HG02852 (cell line): ENCODE data around the gene GPC6.
"Not testable (repeated sequence)": the region's sequence is repeated elsewhere in the genome, so short reads cannot be mapped to it uniquely, and the experiment has no call there.

ENCODE experiments used
- ATAC-seq: cut with Tn5 transposase; IDR thresholded peaks from one replicate; pipeline ENCODE4 v1.9.1; 2021; ENCODE audit warnings: mild to moderate bottlenecking, moderate library complexity; ENCODE audit not compliant: unreplicated experiment

GPC6 gene

DNA sequence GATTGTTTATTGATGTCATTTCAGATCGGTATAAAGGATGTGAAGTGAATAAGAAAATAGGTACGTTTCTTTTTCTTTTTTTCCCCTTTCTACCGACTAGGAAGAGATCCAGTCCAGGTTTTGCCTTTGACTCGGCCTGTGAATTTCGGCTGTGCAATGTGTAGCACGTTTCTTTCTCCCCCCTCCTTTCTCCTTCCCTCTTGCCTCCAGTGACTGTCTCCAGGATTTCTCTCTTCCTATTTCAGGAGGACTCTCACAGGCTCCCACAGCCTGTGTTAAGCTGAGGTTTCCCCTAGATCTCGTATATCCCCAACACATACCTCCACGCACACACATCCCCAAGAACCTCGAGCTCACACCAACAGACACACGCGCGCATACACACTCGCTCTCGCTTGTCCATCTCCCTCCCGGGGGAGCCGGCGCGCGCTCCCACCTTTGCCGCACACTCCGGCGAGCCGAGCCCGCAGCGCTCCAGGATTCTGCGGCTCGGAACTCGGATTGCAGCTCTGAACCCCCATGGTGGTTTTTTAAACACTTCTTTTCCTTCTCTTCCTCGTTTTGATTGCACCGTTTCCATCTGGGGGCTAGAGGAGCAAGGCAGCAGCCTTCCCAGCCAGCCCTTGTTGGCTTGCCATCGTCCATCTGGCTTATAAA lies at the start of gene GPC6:
Gene GPC6 (plus strand): TSS at position 185 of the 657 bp plus-strand sequence.
- no peak for ATAC-seq

- no peak for ATAC-seq
These were observed 46.1 kb upstream of the GPC6 start for GRCh38 chr13:93180356-93180969.

- ATAC-seq: no peak
These were observed 44.2 kb upstream of the GPC6 start for GRCh38 chr13:93182406-93182805.

DNA sequence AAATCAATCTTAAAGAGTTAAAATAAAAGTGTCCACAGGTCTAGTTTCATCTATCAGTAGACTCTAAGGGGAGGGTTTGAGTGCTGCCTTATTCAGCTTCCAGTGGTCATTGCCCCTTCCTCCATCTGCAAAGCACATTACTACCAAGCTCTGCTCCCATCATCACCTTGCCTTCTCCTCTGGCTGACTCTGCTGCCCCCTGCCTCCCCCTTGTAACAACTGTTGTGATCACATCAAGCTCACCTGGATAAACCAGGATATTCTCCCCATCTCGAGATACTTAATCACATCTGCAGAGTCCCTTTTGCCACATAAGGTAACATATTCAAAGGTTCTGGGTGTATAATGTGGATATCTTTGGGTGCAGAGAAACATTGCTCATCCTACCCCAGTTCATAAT lies 43.3 kb upstream of the GPC6 start:
- no peak for ATAC-seq

DNA sequence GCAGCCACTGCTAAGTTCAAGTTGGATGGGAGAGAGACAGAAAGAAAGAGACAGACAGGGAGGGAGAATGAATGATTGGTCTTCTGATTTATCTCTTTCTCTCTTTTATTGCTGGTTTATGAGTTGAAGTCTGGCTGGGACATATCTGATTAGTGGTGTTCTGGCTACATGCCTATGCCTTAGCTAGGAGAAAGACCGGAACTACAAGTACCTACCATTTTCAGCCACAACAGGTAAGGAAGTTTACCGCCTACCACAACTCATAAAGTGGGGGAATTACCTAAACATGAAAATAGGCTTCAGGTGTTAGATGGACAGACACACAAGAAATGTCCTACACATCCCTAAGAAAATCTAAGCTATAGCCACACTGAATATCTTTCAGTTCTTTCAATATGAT lies 36.6 kb upstream of the GPC6 start:
- ATAC-seq: no peak

- no peak for ATAC-seq
These were observed 32.9 kb upstream of the GPC6 start for GRCh38 chr13:93193682-93194081.

- ATAC-seq: no peak
These were observed 26.8 kb upstream of the GPC6 start for GRCh38 chr13:93199856-93200255.

- ATAC-seq: no peak
These were observed 26.0 kb upstream of the GPC6 start for GRCh38 chr13:93200626-93201025.

DNA sequence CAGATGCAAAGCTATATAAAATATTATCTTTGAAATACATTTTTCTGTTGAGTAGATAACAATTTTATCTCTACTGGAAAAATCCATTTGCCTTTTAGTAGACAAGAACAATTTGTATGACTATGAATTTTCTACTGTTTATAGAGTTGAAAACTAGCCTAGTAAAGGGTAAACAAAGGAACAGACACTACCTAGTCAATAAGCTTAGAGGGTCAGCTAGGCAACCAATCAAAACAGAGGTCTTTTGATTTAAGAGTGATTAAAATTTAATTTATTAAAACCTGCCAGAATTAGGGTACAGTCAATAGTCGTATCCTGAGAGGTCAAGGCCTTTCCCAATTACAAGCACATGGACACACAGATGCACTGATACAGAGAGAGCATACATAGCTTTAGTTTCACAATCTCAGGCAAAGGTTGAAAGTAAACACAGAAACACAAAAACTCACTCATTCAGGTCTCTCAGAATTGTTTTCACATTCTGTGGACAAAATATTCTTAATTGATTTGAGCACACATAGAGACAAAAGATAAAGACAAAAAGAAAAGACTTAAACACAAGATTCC lies 24.5 kb upstream of the GPC6 start:
- ATAC-seq: no peak

DNA sequence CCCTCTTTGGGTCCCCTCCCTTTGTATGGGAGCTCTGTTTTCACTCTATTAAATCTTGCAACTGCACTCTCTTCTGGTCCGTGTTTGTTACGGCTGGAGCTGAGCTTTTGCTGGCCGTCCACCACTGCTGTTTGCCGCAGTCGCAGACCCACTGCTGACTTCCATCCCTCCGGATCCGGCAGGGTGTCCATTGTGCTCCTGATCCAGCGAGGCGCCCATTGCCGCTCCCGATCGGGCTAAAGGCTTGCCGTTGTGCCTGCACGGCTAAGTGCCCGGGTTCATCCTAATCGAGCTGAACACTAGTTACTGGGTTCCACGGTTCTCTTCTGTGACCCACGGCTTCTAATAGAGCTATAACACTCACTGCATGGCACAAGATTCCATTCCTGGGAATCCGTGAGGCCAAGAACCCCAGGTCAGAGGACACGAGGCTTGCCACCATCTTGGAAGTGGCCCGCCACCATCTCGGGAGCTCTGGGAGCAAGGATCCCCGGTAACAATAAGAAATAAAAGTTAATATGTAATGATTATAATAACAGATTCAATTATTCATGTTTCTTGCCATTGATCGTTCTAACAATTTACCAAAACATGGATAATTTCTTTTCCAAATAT lies 19.7 kb upstream of the GPC6 start:
- ATAC-seq: not testable (repeated sequence)

GRCh38 chr13:93216122-93216521 lies 10.5 kb upstream of the GPC6 start:
- ATAC-seq: no peak

DNA sequence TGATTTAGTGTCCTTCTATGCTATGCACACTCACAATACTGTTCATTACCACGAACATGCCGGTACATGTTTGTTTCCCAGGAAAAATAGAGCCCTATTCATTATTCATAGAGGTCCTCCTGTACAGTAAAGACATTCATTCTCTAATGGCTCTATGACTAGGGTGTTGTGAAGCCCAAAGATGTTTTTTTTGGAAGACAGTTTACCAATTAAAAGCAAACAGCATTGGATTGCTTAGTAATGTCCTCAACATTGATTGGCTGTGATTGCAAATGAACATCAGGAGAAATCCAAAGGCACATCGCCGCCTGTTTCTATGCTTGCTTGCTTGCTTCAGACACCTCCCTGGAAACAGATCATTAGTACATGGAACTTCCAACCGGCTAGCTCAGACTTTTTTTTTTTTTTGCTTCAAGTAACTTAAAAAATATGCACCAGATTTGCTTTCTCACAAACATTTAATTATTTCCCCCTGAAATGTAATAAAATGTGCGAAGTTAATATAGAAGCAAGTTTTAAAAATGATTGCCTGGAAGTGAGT lies 8.8 kb upstream of the GPC6 start:
- ATAC-seq: no peak

DNA sequence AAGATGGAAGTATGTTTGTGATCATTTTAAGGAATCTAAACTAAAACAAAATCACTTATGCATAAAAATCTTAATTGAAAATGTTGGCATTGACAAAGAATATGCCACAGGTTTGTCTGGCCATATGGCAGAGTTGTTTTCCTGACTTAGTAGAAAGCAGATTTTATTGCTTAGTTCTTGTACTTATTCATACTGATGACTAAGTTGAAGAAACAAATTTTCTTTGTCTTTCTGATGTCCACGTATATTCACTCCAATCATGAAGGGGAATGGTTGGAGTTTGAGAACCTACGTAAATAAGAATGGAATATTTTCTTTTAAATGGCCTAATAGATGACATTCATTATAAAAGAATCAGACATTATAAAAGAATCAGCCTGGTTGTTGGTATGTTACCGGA lies 8.0 kb upstream of the GPC6 start:
- ATAC-seq: no peak

GRCh38 chr13:93220073-93220472 lies 6.5 kb upstream of the GPC6 start:
- ATAC-seq: no peak

- no peak for ATAC-seq
These were observed 3.6 kb upstream of the GPC6 start for GRCh38 chr13:93222976-93223375.

GRCh38 chr13:93224535-93224934 lies 2.1 kb upstream of the GPC6 start:
- no peak for ATAC-seq

GRCh38 chr13:93225610-93226009 lies 997 bp upstream of the GPC6 start:
- ATAC-seq: no peak

DNA sequence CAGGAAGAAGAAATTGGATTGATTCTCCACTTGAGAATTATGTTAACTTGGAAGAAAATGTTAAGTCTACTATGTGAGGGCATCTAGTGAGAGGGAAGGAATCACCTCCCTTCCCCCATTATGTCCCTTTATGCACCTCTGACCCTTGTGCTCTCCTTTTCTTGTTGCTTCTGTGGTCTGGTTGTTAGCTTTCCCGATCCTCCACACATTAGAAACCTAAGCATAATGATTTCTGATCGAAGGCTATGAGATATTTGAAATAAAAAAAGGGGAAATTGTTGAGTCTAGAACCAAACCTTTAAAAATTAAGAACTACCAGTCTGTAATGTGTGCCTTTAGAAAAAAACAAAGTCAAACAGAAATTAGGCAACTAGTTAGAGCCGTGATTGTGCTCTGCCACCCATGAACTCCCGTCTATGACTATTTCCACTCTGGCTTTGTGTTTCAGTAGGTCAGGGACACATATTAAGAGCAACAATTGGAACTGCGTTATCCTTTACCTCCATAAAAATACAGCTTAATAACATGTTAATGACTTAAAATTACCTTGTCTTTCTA lies 463 bp upstream of the GPC6 start:
- no peak for ATAC-seq

- ATAC-seq: no peak
These were observed 772 bp downstream of the GPC6 start for GRCh38 chr13:93227280-93227877.

GRCh38 chr13:93227878-93228642 lies 1.5 kb downstream of the GPC6 start:
- no peak for ATAC-seq

GRCh38 chr13:93228643-93228937 lies 2.0 kb downstream of the GPC6 start:
- ATAC-seq: no peak
